GM12873 (cell line): ENCODE data around the gene CD79B.
"Not testable (repeated sequence)": the region's sequence is repeated elsewhere in the genome, so short reads cannot be mapped to it uniquely, and the experiment has no call there.

ENCODE experiments used
- CTCF ChIP-seq: IDR thresholded peaks from 2 replicates; pipeline ENCODE4 v1.5.1; 2012; ENCODE audit warnings: low read depth, mild to moderate bottlenecking, moderate library complexity, low read length, control low read depth; ENCODE audit not compliant: insufficient read depth; ENCODE audit errors: missing control alignments

Gene CD79B

GRCh38 chr17:63911041-63911635 is 21.0 kb downstream of the CD79B start, which contains the start of gene CSHL1:
Gene CSHL1 (minus strand): TSS chr17:63911258. CDS start chr17:63911196, 62 bp downstream.
- no peak for TF ChIP-seq CTCF

GRCh38 chr17:63910096-63910495 is 22.0 kb downstream of the CD79B start:
- no peak for TF ChIP-seq CTCF

GRCh38 chr17:63907161-63907778 is 24.9 kb downstream of the CD79B start:
- TF ChIP-seq CTCF, result peak; percentile 39

- TF ChIP-seq CTCF, result peak; percentile 28
These were observed 28.3 kb downstream of the CD79B start for GRCh38 chr17:63903787-63904201.

- not testable (repeated sequence) for TF ChIP-seq CTCF
These were observed 35.4 kb downstream of the CD79B start, which contains the start of gene CSH1 for GRCh38 chr17:63896524-63897354. Gene CSH1 (minus strand): TSS chr17:63896574. CDS start chr17:63896511, 63 bp downstream.

GRCh38 chr17:63889026-63889848 is 42.9 kb downstream of the CD79B start:
- TF ChIP-seq CTCF, result peak; percentile 62
